ENCODE data around the gene NOC3L.

NOC3L gene

GRCh38 chr10:94294168-94294567 is 68.6 kb downstream of the NOC3L start:
- TF ChIP-seq HDGF (IDR thresholded peaks at IDR 0.05; ENCODE audit: borderline replicate concordance) (no peak), ARNT (IDR thresholded peaks at IDR 0.05) (no peak), BHLHE40 (IDR thresholded peaks at IDR 0.05; ENCODE audit: borderline replicate concordance) (no peak), FOXA1 (IDR thresholded peaks at IDR 0.05) (no peak), ZNF384 (IDR thresholded peaks at IDR 0.05) (no peak), SUZ12 (IDR thresholded peaks at IDR 0.05) (no peak), TARDBP (IDR thresholded peaks at IDR 0.05) (no peak), SP1 (IDR thresholded peaks at IDR 0.05) (no peak), NFRKB (IDR thresholded peaks at IDR 0.05) (no peak)
- ChIA-PET POLR2A (interaction anchor here (0.6 kb wide), 1 partner anchor 109 kb away, joined by 3 read pairs; no protein-coding TSS in a partner anchor), CTCF (no interaction called here)
- no peak for DNase-seq (ENCODE audit: extremely low spot score)

GRCh38 chr10:94293354-94293753 is 69.4 kb downstream of the NOC3L start:
- no peak for TF ChIP-seq HDGF (IDR thresholded peaks at IDR 0.05; ENCODE audit: borderline replicate concordance)
- no peak for TF ChIP-seq NFRKB (IDR thresholded peaks at IDR 0.05)
- no peak for TF ChIP-seq SUZ12 (IDR thresholded peaks at IDR 0.05)
- no peak for TF ChIP-seq ZNF384 (IDR thresholded peaks at IDR 0.05)
- no peak for TF ChIP-seq ARNT (IDR thresholded peaks at IDR 0.05)
- TF ChIP-seq SP1 (IDR thresholded peaks at IDR 0.05) = no peak
- TF ChIP-seq FOXM1 (IDR thresholded peaks at IDR 0.05; ENCODE audit: borderline replicate concordance) = no peak
- TF ChIP-seq LEF1 (IDR thresholded peaks at IDR 0.05; ENCODE audit: borderline replicate concordance) = no peak
- TF ChIP-seq ELF4 (IDR thresholded peaks at IDR 0.05) = no peak
- no peak for TF ChIP-seq BHLHE40 (IDR thresholded peaks at IDR 0.05; ENCODE audit: borderline replicate concordance)
- no peak for DNase-seq (ENCODE audit: extremely low spot score)
- ChIA-PET POLR2A (no interaction called here), CTCF (no interaction called here)

- no peak for DNase-seq (ENCODE audit: extremely low spot score)
- TF ChIP-seq L3MBTL2 (conservative IDR thresholded peaks at IDR 0.05) (no peak), ZNF384 (IDR thresholded peaks at IDR 0.05) (no peak), FOXM1 (IDR thresholded peaks at IDR 0.05; ENCODE audit: borderline replicate concordance) (no peak), SUZ12 (IDR thresholded peaks at IDR 0.05) (no peak), ARNT (IDR thresholded peaks at IDR 0.05) (no peak), PKNOX1 (IDR thresholded peaks at IDR 0.05) (no peak), ELF4 (IDR thresholded peaks at IDR 0.05) (no peak), SP1 (IDR thresholded peaks at IDR 0.05) (no peak), FOXK2 (IDR thresholded peaks at IDR 0.05) (no peak), FOXA1 (IDR thresholded peaks at IDR 0.05) (no peak), HDGF (IDR thresholded peaks at IDR 0.05; ENCODE audit: borderline replicate concordance) (no peak), NFRKB (IDR thresholded peaks at IDR 0.05) (no peak), TARDBP (IDR thresholded peaks at IDR 0.05) (no peak), LEF1 (IDR thresholded peaks at IDR 0.05; ENCODE audit: borderline replicate concordance) (no peak), CTBP1 (IDR thresholded peaks at IDR 0.05; ENCODE audit: borderline replicate concordance) (no peak), BHLHE40 (IDR thresholded peaks at IDR 0.05; ENCODE audit: borderline replicate concordance) (no peak)
- ChIA-PET POLR2A (no interaction called here), CTCF (no interaction called here)
Measured at GRCh38 chr10:94292434-94293090, 70.2 kb downstream of the NOC3L start.

GRCh38 chr10:94288361-94289101 is 74.2 kb downstream of the NOC3L start:
- ChIA-PET CTCF (no interaction called here), POLR2A (no interaction called here)
- DNase-seq (ENCODE audit: extremely low spot score) = no peak
- TF ChIP-seq CTBP1 (IDR thresholded peaks at IDR 0.05; ENCODE audit: borderline replicate concordance) = no peak
- no peak for TF ChIP-seq ARNT (IDR thresholded peaks at IDR 0.05)
- TF ChIP-seq L3MBTL2 (conservative IDR thresholded peaks at IDR 0.05) = no peak
- TF ChIP-seq SUZ12 (IDR thresholded peaks at IDR 0.05) = no peak
- no peak for TF ChIP-seq NFRKB (IDR thresholded peaks at IDR 0.05)
- no peak for TF ChIP-seq ZNF384 (IDR thresholded peaks at IDR 0.05)
- TF ChIP-seq FOXA1 (IDR thresholded peaks at IDR 0.05) = no peak
- no peak for TF ChIP-seq TARDBP (IDR thresholded peaks at IDR 0.05)
- no peak for TF ChIP-seq BHLHE40 (IDR thresholded peaks at IDR 0.05; ENCODE audit: borderline replicate concordance)
- no peak for TF ChIP-seq FOXK2 (IDR thresholded peaks at IDR 0.05)
- TF ChIP-seq LEF1 (IDR thresholded peaks at IDR 0.05; ENCODE audit: borderline replicate concordance) = no peak
- TF ChIP-seq SP1 (IDR thresholded peaks at IDR 0.05) = no peak
- no peak for TF ChIP-seq PKNOX1 (IDR thresholded peaks at IDR 0.05)
- TF ChIP-seq ELF4 (IDR thresholded peaks at IDR 0.05) = no peak
- no peak for TF ChIP-seq FOXM1 (IDR thresholded peaks at IDR 0.05; ENCODE audit: borderline replicate concordance)
- no peak for TF ChIP-seq HDGF (IDR thresholded peaks at IDR 0.05; ENCODE audit: borderline replicate concordance)

- POLR2A ChIA-PET = no interaction called here
- no peak for DNase-seq (ENCODE audit: extremely low spot score)
- CTCF ChIA-PET = no interaction called here
Measured at GRCh38 chr10:94287336-94287735, 75.4 kb downstream of the NOC3L start.

GRCh38 chr10:94286901-94287300 is 75.8 kb downstream of the NOC3L start:
- DNase-seq (ENCODE audit: extremely low spot score) = no peak
- CTCF ChIA-PET = no interaction called here
- TF ChIP-seq FOXK2 (IDR thresholded peaks at IDR 0.05) = no peak
- no peak for TF ChIP-seq SUZ12 (IDR thresholded peaks at IDR 0.05)
- TF ChIP-seq LEF1 (IDR thresholded peaks at IDR 0.05; ENCODE audit: borderline replicate concordance) = no peak
- TF ChIP-seq HDGF (IDR thresholded peaks at IDR 0.05; ENCODE audit: borderline replicate concordance) = no peak
- TF ChIP-seq TARDBP (IDR thresholded peaks at IDR 0.05) = no peak
- no peak for TF ChIP-seq NFRKB (IDR thresholded peaks at IDR 0.05)
- no peak for TF ChIP-seq L3MBTL2 (conservative IDR thresholded peaks at IDR 0.05)
- no peak for TF ChIP-seq ARNT (IDR thresholded peaks at IDR 0.05)
- TF ChIP-seq PKNOX1 (IDR thresholded peaks at IDR 0.05) = no peak
- no peak for TF ChIP-seq FOXA1 (IDR thresholded peaks at IDR 0.05)
- no peak for TF ChIP-seq CTBP1 (IDR thresholded peaks at IDR 0.05; ENCODE audit: borderline replicate concordance)
- no peak for TF ChIP-seq SP1 (IDR thresholded peaks at IDR 0.05)
- TF ChIP-seq BHLHE40 (IDR thresholded peaks at IDR 0.05; ENCODE audit: borderline replicate concordance) = no peak
- TF ChIP-seq ZNF384 (IDR thresholded peaks at IDR 0.05) = no peak
- no peak for TF ChIP-seq FOXM1 (IDR thresholded peaks at IDR 0.05; ENCODE audit: borderline replicate concordance)
- TF ChIP-seq ELF4 (IDR thresholded peaks at IDR 0.05) = no peak
- POLR2A ChIA-PET = no interaction called here

More at GRCh38 chr10:94287336-94287735, 75.4 kb downstream of the NOC3L start:
- TF ChIP-seq BHLHE40 (IDR thresholded peaks at IDR 0.05; ENCODE audit: borderline replicate concordance) (no peak), L3MBTL2 (conservative IDR thresholded peaks at IDR 0.05) (no peak), ELF4 (IDR thresholded peaks at IDR 0.05) (no peak), SUZ12 (IDR thresholded peaks at IDR 0.05) (no peak), ARNT (IDR thresholded peaks at IDR 0.05) (no peak), LEF1 (IDR thresholded peaks at IDR 0.05; ENCODE audit: borderline replicate concordance) (no peak)
